ENCODE results near the gene LAMA5.

GRCh38 chr20:62362590-62362940, 4.5 kb downstream of the LAMA5 start:
- TF ChIP-seq EP300 (IDR thresholded peaks at IDR 0.05), result no peak
- no peak for TF ChIP-seq REST (IDR thresholded peaks at IDR 0.05)
- TF ChIP-seq USF2 (IDR thresholded peaks at IDR 0.05), result no peak

All from A549 (cell line).